Stimulated activated CD4-positive, alpha-beta T cell treated with anti-CD3 and anti-CD28 coated beads, Interleukin-12 subunit alpha, Interleukin-12 subunit beta, amount 100 ng/mL, for 4 hours (primary cell): ENCODE results near the gene IQSEC1.

Source experiments
- DNase-seq: peaks from one replicate; pipeline ENCODE4 v3.0.0-alpha.2; 2020

The IQSEC1 gene

GRCh38 chr3:12948371-12948770 lies 124.9 kb downstream of the IQSEC1 start:
- DNase-seq: no peak

DNA sequence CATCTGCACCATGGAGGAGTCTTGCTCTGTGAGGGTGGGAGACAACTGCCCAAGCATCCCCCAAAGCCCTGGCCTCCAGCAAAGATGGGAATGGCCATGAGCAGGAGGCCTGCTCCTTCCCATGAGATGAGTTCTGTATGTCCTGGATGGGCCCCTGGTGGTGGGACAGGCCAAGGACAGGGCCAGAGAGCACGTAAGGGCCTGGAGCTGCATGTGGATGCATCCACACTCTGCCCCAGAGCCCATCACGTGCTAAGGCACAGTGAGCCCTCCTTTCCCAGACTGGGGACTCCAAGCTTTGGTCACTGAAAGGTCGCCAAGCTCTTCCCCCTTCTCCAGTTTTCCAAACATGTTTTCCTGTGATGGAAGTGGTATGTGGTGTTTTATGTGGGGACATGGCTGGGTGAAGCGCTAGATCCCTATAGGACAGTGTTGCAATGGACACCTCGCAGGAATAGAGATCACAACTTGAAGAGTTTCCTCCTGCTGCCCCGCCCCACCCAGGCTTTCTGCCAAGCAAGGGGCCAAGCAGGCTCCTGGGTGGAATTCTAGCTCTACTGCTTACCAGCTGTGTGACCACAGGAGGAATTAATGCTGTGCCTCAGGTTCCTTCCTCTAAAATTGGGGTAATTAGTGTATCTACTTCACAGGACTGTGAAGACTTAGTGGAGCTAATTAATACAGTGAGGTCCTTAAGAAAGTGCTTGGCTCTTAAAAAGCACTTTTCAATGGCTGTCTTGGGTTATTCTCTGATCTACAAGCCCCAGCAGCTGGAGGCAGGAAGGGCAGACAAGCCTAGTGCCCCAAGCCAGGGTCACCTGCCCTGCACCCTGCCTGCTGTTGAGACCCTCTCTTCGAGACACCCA lies 125.5 kb downstream of the IQSEC1 start:
- DNase-seq: no peak

DNA sequence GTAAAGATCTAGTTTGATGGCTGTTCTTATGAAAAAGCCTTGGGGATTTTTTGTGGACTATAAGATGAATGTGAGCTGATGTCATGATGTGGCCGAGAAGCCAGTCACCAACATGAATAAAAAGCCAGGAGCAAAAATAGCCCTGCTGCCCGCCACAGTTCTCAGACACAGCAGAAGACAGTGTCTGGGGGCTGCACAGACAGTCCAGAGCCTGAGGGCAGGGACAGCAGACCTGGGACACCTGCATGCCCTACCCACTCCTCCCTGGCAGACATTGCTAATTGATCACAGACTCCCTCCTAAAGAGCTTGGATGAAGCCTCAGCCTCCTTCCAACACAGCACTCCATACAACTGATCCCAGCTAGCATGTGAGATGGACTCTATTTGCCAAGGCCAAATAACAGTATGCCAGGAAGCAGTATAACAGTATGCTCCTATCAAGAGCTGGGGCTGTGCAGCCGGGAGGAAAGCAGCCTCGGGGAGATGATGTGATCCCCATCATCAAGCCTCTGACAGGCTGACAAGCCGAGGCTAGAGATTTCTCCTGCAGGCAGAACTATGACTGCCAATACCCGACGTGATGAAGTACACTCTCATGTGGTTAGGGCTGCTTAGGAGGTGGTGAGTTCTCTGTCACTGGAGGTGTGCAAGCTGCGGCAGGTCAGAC lies 126.4 kb downstream of the IQSEC1 start:
- no peak for DNase-seq

- no peak for DNase-seq
Measured at GRCh38 chr3:12946251-12946648, 127.0 kb downstream of the IQSEC1 start.

- no peak for DNase-seq
Measured at GRCh38 chr3:12944849-12945248, 128.4 kb downstream of the IQSEC1 start.

DNA sequence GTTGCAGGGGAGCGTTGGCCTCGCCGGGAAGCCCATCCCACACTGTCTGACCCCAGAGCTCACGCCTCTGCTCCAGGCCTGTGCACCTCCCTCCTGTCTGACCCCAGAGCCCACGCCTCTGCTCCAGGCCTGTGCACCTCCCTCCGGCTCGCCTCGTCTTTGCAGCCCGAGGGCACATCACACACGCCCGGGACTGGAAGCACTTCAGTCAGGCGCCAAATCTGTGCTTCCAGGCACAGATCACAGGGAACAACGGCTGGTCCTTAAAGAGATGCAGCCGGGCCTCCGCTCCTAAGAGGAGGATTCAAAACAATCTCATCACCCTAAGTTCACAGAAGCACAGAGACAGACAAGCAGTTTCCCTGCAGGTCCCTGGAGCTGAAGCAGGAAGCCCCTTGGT lies 128.8 kb downstream of the IQSEC1 start:
- no peak for DNase-seq

DNA sequence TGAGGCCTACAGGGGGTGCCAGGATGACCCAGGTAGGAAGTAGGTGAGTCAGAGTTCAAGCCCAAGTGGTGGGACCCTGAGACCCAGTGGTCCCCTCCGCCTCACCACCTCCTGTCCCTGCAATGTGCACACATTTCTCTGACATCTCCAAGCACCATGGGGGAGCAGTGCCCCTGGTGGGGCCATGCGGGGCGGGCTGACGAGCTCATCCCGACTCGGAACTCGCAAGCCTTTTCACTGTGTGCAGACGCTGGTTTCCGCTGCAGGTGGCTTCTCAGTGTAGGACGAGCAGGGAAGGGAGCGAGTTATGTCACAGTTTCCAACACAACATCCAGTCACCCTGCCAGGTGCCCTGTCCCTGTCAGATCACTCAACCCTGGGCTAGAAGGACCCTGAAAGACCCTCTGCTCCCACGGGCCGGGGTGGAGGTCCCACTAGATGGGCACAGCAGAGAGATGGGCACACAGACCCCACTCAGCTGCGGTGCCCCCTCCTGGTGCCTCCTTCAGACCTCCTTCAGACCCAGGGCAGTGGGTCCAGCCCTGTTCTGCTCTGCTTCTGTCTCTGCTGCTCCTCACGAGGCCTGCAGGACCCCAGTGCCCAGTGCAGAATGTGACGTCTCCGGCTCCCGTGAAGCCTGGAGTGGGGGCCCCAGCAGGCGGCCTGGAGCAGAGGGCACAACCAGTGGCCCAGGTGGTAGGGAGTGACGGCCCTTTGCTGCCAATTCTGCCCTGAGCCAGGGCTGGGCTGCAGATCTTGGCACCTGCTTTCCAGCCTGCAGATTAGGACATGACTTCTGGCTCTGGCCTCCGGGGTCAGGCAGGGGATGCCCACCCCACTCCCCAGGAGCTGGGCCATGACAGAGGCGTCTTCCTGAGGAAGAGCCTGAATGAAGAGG lies 129.9 kb downstream of the IQSEC1 start:
- no peak for DNase-seq

DNA sequence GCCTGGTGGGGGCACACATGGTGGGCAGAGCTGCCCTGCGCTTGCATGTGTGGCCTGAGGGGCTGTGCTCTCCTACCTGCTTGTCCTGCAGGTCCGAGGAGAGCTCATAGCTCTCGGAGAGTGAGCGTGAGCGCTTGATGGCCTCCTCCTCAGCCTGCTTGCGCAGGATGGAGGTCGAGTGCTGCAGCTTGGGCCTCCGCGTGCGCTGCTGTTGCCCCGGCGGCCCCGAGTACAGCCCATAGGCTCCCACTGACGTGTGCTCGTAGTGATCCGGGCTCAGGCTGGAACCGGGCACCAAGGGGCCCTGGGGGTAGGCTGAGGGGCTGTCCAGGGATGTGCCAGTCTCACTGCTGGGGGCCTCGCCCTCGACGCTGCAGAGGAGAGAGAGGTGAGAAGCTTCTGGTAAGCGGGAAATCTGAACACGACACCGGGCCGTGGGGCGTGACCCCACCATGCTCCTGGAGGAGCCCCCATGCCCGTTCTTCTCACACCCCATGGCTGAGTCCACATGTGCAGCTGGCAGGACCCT lies 131.7 kb downstream of the IQSEC1 start:
- no peak for DNase-seq

DNA sequence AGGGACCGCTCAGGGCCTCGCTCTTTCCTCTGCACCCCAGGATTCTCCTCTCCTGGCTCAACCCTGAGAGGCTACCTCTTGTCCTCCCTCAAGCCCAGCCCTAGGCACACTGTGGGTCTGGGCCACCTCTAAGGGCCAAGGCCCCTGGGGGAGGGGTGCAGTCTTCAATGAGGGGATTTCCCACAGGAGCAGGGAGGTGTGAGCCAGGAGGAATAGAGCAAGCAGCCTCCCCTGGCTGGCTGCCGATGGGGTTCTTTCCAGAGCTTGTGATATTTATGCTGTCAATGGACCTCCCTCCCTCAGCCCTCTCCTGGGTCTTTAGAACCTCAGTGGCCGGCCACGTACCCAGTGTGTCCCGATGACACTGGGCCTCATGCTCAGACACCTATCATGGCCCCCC lies 132.4 kb downstream of the IQSEC1 start:
- no peak for DNase-seq

DNA sequence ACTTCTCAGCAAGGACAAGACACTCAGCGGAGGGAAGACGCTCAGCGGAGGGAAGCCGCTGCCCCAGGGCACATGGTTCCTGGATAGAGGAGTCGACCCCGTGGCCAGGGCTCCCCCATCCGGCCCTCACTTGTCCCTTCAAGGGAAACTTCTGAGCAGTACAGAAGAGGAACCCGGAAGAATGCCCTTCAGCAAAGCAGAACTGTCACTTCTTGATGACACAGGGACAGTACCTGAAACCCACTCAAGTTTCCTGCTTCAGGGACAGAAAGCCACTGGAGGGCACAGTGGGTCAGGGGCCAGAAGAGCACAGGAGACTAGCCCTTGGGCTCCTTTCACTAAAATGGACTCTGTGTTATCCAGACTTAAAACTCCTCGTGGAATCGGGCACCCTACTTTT lies 134.1 kb downstream of the IQSEC1 start:
- DNase-seq: no peak

DNA sequence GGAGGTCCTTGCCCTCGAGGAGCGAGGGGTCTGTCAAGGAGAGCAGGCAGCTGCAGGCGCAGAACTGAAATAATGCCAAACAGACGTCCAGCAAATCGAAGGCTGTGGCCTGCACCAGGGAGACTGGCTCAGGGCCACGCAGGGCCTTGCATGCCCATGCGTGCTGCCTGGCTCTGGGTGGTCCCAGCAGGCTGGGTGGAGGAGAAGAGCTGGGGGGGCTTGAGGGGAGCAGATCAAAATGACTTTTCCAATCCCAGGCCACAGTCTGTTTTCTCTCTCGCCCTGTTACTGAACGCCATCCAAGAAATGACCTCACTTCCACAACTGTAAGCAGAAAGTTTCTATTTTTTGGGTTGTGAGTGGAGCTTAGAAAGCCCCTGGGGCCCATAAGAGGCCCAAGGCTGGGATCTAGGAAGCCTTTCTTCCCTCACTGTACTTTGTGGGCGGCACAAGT lies 134.9 kb downstream of the IQSEC1 start:
- no peak for DNase-seq

DNA sequence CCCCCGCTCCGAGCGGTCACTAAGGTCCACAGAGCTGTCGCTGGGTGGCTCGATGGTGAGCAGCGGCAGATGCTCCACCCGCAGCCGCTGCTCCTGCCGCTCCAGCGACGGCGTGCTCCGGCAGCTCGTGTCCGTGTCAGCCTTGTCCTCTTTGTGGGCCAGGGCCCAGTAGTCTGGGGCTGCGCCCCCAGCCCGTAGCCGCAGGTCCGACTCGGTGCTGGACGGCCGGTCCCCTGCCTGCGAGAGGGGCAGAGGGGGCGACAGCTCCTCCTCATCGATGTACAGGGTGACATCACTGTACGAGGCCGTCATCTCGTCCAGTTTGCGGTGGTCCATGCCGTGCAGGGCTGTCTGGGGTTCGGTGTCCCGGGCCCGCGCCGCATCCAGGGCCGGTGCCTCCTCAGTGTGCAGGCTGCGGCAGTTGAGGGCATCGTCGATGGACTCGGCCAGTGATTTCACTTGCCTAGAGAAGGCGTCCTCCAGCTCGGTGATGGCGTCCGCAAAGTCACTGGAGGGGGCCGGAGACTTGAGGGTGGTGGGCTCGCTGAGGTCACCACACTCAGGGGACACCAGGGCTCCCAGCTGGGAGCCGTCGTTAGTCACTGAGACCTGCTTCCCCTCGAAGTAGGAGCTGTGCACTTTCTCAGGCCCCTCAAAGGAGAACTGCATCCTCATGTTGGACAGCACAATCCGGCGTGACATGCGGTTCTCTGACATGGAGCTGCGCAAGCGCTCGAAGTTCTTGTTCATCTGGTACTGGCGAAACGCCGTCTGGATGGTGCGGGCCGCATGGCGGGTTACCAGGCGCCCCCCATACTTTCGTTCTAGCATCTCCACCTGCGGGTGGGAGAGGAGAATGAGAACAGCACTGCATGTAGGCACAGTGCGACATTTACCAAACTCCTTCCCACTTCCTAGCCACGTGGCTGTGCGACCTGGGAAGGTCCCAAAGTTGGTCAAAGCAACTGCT lies 137.1 kb downstream of the IQSEC1 start:
- no peak for DNase-seq

- no peak for DNase-seq
Measured at GRCh38 chr3:12935023-12935860, 138.0 kb downstream of the IQSEC1 start.

GRCh38 chr3:12934431-12934830 lies 138.8 kb downstream of the IQSEC1 start:
- no peak for DNase-seq

DNA sequence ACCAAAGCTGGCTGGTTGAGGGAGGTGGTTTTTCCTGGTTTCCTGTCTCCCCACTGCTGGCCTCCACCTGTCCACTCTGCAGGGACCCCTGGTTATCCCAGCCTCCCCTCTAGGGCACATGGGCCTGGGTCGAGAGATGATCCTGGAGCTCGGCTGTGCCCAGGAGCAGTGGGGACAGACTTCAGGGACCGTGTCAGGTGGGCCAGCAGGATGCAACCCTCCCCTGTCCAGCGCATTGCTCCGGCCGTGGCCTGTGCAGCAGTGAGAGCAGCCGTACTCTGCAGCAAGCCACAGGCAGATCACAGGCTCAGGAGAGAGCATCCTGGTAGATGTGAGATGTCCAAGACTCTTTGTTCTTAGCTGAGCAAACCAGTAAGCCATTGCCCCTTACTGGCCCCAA lies 139.3 kb downstream of the IQSEC1 start:
- no peak for DNase-seq

GRCh38 chr3:12932754-12933153 lies 140.5 kb downstream of the IQSEC1 start:
- DNase-seq: no peak

GRCh38 chr3:12932347-12932746 lies 140.9 kb downstream of the IQSEC1 start:
- DNase-seq: no peak

DNA sequence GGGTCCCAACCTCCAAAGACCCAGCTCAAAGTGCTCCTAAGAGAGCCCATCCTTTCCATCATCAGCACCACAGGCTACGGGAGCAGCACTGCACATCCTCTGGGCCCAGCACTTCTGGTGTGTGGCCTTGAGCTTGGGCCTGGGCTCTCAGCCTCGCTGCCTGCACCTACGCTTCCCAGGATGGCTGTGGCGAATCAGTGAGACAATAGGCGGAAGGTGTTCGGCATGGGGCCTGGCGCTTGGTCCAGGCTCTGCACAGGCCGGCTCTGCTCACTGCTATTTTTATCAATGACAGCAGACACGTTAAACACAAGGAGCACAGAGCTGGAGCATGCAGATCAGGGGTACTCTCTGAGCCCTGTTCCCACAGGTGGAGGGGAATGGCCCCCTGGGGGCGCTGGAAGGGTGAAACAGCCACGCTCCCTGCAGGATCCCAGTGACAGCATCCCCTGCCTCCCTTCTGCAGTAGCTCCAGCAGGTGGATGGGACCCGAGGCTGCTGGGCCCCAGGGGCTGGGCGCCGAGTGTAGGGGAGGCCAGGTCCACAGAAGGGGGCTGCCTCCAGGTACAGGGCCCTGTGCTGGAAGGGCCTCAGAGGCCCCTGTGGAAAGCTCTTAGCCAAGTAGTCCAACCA lies 141.8 kb downstream of the IQSEC1 start:
- no peak for DNase-seq

DNA sequence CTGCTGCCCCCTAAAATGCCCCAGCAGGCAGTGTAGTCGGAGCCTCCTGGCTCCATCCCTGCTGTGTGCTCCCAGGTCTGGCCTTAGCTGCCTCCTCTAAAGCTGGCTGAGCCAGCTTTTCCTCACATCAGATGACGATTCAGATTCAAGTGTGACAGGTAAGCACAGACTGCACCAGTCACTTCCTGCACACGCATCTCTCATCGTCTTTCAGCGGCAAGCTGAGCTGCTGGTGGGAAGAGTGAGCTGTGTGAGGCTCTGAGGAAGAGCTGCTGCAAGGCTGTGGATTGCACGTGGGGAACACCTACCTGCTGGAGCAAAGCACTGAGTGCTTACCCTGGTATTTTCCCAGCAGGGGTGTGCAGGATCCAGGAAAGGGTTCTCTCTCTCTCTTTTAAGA lies 143.4 kb downstream of the IQSEC1 start:
- no peak for DNase-seq

GRCh38 chr3:12926660-12927059 lies 146.6 kb downstream of the IQSEC1 start:
- DNase-seq: no peak
